Stomach (tissue), 9 donors: Measurements from ENCODE around the gene FOXN3. TPM values are rescaled to one million over a fixed set of nuclear protein-coding genes. Genes with fewer than 3 reads are reported as not detected.

Source experiments
- DNase-seq, 2 donors: peaks; one replicate each; pipeline versions ENCODE4 v3.0.0 to v3.0.0-alpha.2; 2013 to 2019
- H3K27ac ChIP-seq, 5 donors: fragments of 200-600 bp in 4 of 5; sonication (generic) in 4 of 5; one replicate each; pipeline ENCODE4 v1.5.1; 2013 to 2019; ENCODE audit warnings: mild to moderate bottlenecking in 1 of 5, moderate library complexity in 1 of 5
- H3K27me3 ChIP-seq, 3 donors: fragments of 200-600 bp; sonication (generic); one replicate each; pipeline ENCODE4 v1.5.1; 2017 to 2019; ENCODE audit warnings: mixed run types in 1 of 3
- H3K36me3 ChIP-seq, 4 donors: fragments of 200-600 bp; sonication (generic); 1 replicate in 3 of 4; 2 replicates in 1 of 4; pipeline ENCODE4 v1.5.1; 2016 to 2019
- H3K4me1 ChIP-seq, 4 donors: fragments of 200-600 bp; sonication (generic); one replicate each; pipeline ENCODE4 v1.5.1; 2016 to 2019
- H3K4me3 ChIP-seq, 4 donors: fragments of 200-600 bp; sonication (generic) in 3 of 4; one replicate each; pipeline ENCODE4 v1.5.1; 2016 to 2019; ENCODE audit warnings: mild to moderate bottlenecking in 1 of 4
- H3K9me3 ChIP-seq, 4 donors: fragments of 200-600 bp; sonication (generic); one replicate each; pipeline ENCODE4 v1.5.1; 2016 to 2019
- CTCF ChIP-seq, 7 experiments: fragments of 450-650 bp in 4 of 7; fragments of 200-600 bp in 3 of 7; sonication (generic) in 3 of 7; IDR thresholded peaks; one replicate each; pipeline ENCODE4 v1.5.1; 2016 to 2019; ENCODE audit warnings: antibody characterized with exemption in 7 of 7, control low read depth in 2 of 7, mild to moderate bottlenecking in 1 of 7
- EP300 ChIP-seq: sonication (generic); formaldehyde crosslinking; IDR thresholded peaks from one replicate; pipeline ENCODE4 v1.6.1; 2017; ENCODE audit warnings: antibody characterized with exemption
- POLR2A ChIP-seq, 4 donors: fragments of 450-650 bp; IDR thresholded peaks; one replicate each; pipeline ENCODE4 v1.6.1; 2016; ENCODE audit warnings: antibody characterized with exemption in 4 of 4, control low read depth in 2 of 4, mild to moderate bottlenecking in 1 of 4, moderate library complexity in 1 of 4
- POLR2AphosphoS5 ChIP-seq, 3 donors: sonication (generic); formaldehyde crosslinking; IDR thresholded peaks; one replicate each; pipeline ENCODE4 v1.6.1; 2016; ENCODE audit warnings: antibody characterized with exemption in 3 of 3
- WGBS, 5 donors: extraction: QIAGEN DNeasy Blood & Tissue Kit in 3 of 5; methylation state at CpG; one replicate each; pipeline versions ENCODE4 v1.1.5 to v1.1.7; 2013 to 2018; 5-methylcytosine and 5-hydroxymethylcytosine counted together
- intact Hi-C: fragments of 100-400 bp; cut with DNase I; formaldehyde crosslinking; loops from one replicate; pipeline ENCODE4 v1.15.1; 2023; ENCODE audit warnings: low total_unique reads
- polyA plus RNA-seq, 3 donors: library from polyadenylated mRNA; stranded (reverse); fragments of 200-250 nt; gene quantifications; one replicate each; pipeline ENCODE4 v1.2.3, GENCODE V29; 2013
- total RNA-seq, 5 donors: library from RNA; depleted of rRNA; stranded (reverse); fragments of >200 nt; gene quantifications; one replicate each; pipeline versions ENCODE4 v1.1.0 to v1.2.3, GENCODE V29; 2014 to 2016
- donor health status: healthy with polysubstance abuse.
- donor health status: Bipolar disorder and iron deficiency.
- donor health status: healthy.

The FOXN3 gene
- total and polyA plus RNA-seq, 8 donors, result 12.5 to 126 (median 56.6) TPM

DNA sequence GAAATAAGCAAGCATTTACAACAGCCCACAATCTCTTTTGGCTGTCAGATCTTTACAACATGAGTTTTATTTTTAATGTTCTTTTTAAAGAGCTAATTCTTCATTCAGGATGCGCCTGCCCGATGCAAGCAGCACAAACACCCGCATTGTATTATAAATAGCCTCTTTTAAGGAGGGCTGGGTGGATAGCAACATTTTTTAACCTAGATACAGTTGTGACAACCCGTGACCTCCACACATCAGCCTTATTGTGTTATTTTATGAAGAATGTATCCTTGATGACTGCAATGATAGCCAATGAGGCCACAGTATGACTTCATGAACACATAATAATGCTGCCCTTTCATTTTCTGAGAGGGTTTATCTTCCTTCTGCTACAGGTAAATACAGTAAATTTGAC is 173.7 kb downstream of the FOXN3 start:
- no peak overlapping the region for H3K27ac ChIP-seq
- no peaks in the 10 kb centered on the region for H3K36me3 ChIP-seq
- no peaks in the 10 kb centered on the region for H3K9me3 ChIP-seq
- no peak for TF ChIP-seq EP300
- TF ChIP-seq CTCF (IDR thresholded peaks at IDR 0.05), result no peak
- no peak for TF ChIP-seq POLR2AphosphoS5 (IDR thresholded peaks at IDR 0.05)
- no peak for TF ChIP-seq POLR2A (IDR thresholded peaks at IDR 0.05)
- no peaks in the 10 kb centered on the region for H3K27me3 ChIP-seq
- WGBS, 5 donors, result 67 to 89% (median 78%) methylated on average over 4 of the region's 4 CpGs
- no peak overlapping the region for H3K4me3 ChIP-seq
- no peak for DNase-seq
- H3K4me1 ChIP-seq, result peaks cover 0 to 15% (median 7%) of the 10 kb centered on the region in 4 donors
- intact Hi-C loops, result no loop called here

DNA sequence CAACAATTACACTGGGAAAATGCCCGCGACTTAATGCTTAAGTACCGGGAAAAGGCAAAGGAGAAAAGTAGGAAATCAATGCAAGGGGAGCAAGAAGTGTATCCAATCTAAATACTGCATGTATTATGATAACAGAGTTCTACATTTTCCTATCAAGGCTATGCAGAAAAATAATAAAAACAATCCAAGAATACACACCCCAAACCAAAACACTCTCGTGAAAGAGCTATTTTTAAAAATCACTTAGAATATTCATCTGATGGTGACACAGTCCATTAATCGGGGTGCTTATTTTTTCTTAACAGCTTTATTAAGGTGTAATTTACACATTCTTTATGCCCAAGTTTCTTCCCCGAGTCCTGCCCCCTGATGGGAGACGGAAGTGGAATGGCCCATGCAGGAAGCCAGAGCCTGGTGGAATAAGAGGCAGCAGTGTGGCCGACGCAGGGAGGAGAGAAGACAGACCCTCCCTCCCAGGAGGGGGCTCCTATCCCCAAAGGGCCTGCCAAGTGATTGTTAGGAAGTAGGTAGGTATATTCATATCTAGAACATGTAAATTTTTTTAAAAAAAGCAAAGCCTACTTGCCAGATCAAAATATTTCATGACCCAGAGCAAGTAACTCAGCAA is 174.3 kb downstream of the FOXN3 start:
- no peak overlapping the region for H3K27ac ChIP-seq
- peaks cover 0 to 15% (median 7%) of the 10 kb centered on the region in 4 donors for H3K4me1 ChIP-seq
- TF ChIP-seq EP300 (no peak), POLR2A (IDR thresholded peaks at IDR 0.05) (no peak), CTCF (IDR thresholded peaks at IDR 0.05) (no peak), POLR2AphosphoS5 (IDR thresholded peaks at IDR 0.05) (no peak)
- WGBS, 5 donors, result 67 to 88% (median 74%) methylated on average over 9 of the region's 9 CpGs
- no peaks in the 10 kb centered on the region for H3K27me3 ChIP-seq
- no peak overlapping the region for H3K4me3 ChIP-seq
- no peaks in the 10 kb centered on the region for H3K9me3 ChIP-seq
- DNase-seq, result no peak
- intact Hi-C loops, result no loop called here
- no peaks in the 10 kb centered on the region for H3K36me3 ChIP-seq

GRCh38 chr14:89241934-89242651 is 174.9 kb downstream of the FOXN3 start:
- Histone ChIP-seq H3K4me3 (no peak overlapping the region), H3K9me3 (no peaks in the 10 kb centered on the region), H3K4me1 (peaks cover 0 to 15% (median 7%) of the 10 kb centered on the region in 4 donors), H3K36me3 (no peaks in the 10 kb centered on the region), H3K27ac (no peak overlapping the region), H3K27me3 (no peaks in the 10 kb centered on the region)
- no peak for TF ChIP-seq POLR2A (IDR thresholded peaks at IDR 0.05)
- TF ChIP-seq CTCF (IDR thresholded peaks at IDR 0.05), result no peak
- no peak for TF ChIP-seq POLR2AphosphoS5 (IDR thresholded peaks at IDR 0.05)
- no peak for TF ChIP-seq EP300
- 75 to 94% (median 84%) methylated on average over 8 of the region's 8 CpGs for WGBS, 5 donors
- intact Hi-C loops, result no loop called here
- DNase-seq, result no peak

- Histone ChIP-seq H3K36me3 (no peaks in the 10 kb centered on the region), H3K27ac (no peak overlapping the region), H3K4me1 (peaks cover 0 to 18% (median 7%) of the 10 kb centered on the region in 4 donors), H3K9me3 (no peaks in the 10 kb centered on the region), H3K27me3 (no peaks in the 10 kb centered on the region), H3K4me3 (no peak overlapping the region)
- no peak for DNase-seq
- intact Hi-C loops, result no loop called here
- 77 to 88% (median 83%) methylated on average over 4 of the region's 4 CpGs for WGBS, 5 donors
- TF ChIP-seq CTCF (IDR thresholded peaks at IDR 0.05) (no peak), POLR2A (IDR thresholded peaks at IDR 0.05) (no peak), POLR2AphosphoS5 (IDR thresholded peaks at IDR 0.05) (no peak), EP300 (no peak)
Observed at GRCh38 chr14:89241257-89241656, 175.8 kb downstream of the FOXN3 start.
